HepG2 (cell line): ENCODE data around the gene KIF3C. TPM values are rescaled to one million over a fixed set of nuclear protein-coding genes. Genes with fewer than 3 reads are reported as not detected.
"Not testable (repeated sequence)": the region's sequence is repeated elsewhere in the genome, so short reads cannot be mapped to it uniquely, and the experiment has no call there.

Source experiments
- CBX2 ChIP-seq, 2 experiments: fragments of 200-600 bp in 1 of 2; sonication (generic); formaldehyde crosslinking in 1 of 2; IDR thresholded peaks; 2 replicates each; pipeline versions ENCODE4 v1.7.0 to v1.8.1; 2018 to 2022; ENCODE audit warnings: low read depth in 2 of 2, low read length in 1 of 2, mild to moderate bottlenecking in 1 of 2, missing genetic modification reagents in 1 of 2
- FOXK1 ChIP-seq: sonication (generic); formaldehyde crosslinking; IDR thresholded peaks from 2 replicates; pipeline ENCODE4 v1.4.0; 2020; ENCODE audit warnings: low read depth, missing genetic modification reagents, borderline replicate concordance
- HOXA3 ChIP-seq: sonication (generic); formaldehyde crosslinking; IDR thresholded peaks from 2 replicates; pipeline ENCODE4 v1.5.0; 2020; ENCODE audit warnings: missing genetic modification reagents
- ZNF670 ChIP-seq: sonication (generic); formaldehyde crosslinking; IDR thresholded peaks from 2 replicates; pipeline ENCODE4 v1.8.0; 2022; ENCODE audit warnings: mild to moderate bottlenecking, missing genetic modification reagents, borderline replicate concordance
- polyA plus RNA-seq, 8 experiments: library from polyadenylated mRNA; depleted of rRNA in 3 of 8; stranded (reverse) in 7 of 8; unstranded in 1 of 8; fragments of >200 nt; fragmentation: Illumina TruSeq in 4 of 8; extraction: Trizol in 4 of 8; gene quantifications; 2 replicates each; pipeline versions ENCODE4 v1.2.1 to v1.2.3, GENCODE V29; 2011 to 2016; ENCODE audit warnings: low read depth in 4 of 8, missing spikeins in 1 of 8, mixed read lengths in 1 of 8; ENCODE audit not compliant: insufficient read depth in 1 of 8
- total RNA-seq, 5 experiments: library from RNA; depleted of rRNA; stranded (reverse); fragments of >200 nt; fragmentation: Illumina TruSeq; extraction: Trizol; gene quantifications; 2 replicates each; pipeline ENCODE4 v1.2.3, GENCODE V29; 2016; ENCODE audit warnings: low read depth in 1 of 5
- TF ChIP-seq, protein P1 (sequence below): sonication (generic); formaldehyde crosslinking; IDR thresholded peaks from 2 replicates; pipeline ENCODE4 v1.4.0; 2020; ENCODE audit warnings: missing genetic modification reagents, borderline replicate concordance
- TF ChIP-seq, protein P2 (sequence below): IDR thresholded peaks from 2 replicates; pipeline ENCODE4 v1.6.1; 2016; ENCODE audit warnings: mild to moderate bottlenecking
- TF ChIP-seq, protein P3 (sequence below): sonication (generic); formaldehyde crosslinking; IDR thresholded peaks from 2 replicates; pipeline ENCODE4 v1.8.0; 2022; ENCODE audit warnings: missing genetic modification reagents, mild to moderate bottlenecking, borderline replicate concordance
- TF ChIP-seq, protein P4 (sequence below): sonication (generic); formaldehyde crosslinking; IDR thresholded peaks from 2 replicates; pipeline ENCODE4 v1.5.0; 2020; ENCODE audit warnings: mild to moderate bottlenecking, missing genetic modification reagents

KIF3C gene
- total and polyA plus RNA-seq, 2 of the 13 experiments (the other 11 are each of a cell fraction or from before 2014, with no cell fraction given) = 3.6 to 4.9 TPM

DNA sequence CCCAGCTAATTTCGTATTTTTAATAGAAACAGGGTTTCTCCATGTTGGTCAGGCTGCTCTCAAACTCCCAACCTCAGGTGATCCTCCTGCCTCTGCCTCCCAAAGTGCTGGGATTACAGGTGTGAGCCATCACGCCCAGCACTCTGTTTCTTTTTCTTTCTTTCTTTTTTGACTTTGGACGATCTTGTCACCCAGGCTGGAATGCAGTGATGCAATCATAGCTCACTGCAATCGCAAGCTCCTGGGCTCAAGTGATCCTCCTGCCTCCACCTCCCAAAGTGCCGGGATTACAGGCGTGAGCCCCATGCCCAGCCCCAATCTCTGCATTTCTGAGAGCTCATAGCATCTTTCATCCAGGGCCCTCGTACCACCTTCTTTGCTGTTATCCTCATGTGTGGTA lies 17.1 kb upstream of the KIF3C start (continued):
- not testable (repeated sequence) for TF ChIP-seq CBX2 (IDR thresholded peaks at IDR 0.05; ENCODE audit: low read depth, low read length)
- 0 out of 2 replicates have a peak, but pooled peaks have one; percentile 68 for TF ChIP-seq CBX2 (CRISPR knock-in tag; IDR thresholded peaks at IDR 0.05; ENCODE audit: low read depth)
- peak; percentile 41; the same call in 1 of the 2 replicates for TF ChIP-seq HOXA3
- 0 out of 2 replicates have a peak, but pooled peaks have one; percentile 20 for TF ChIP-seq ZNF670 (CRISPR knock-in tag)
- TF ChIP-seq, protein P1, sequence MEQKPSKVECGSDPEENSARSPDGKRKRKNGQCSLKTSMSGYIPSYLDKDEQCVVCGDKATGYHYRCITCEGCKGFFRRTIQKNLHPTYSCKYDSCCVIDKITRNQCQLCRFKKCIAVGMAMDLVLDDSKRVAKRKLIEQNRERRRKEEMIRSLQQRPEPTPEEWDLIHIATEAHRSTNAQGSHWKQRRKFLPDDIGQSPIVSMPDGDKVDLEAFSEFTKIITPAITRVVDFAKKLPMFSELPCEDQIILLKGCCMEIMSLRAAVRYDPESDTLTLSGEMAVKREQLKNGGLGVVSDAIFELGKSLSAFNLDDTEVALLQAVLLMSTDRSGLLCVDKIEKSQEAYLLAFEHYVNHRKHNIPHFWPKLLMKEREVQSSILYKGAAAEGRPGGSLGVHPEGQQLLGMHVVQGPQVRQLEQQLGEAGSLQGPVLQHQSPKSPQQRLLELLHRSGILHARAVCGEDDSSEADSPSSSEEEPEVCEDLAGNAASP (CRISPR knock-in tag) = 0 out of 2 replicates have a peak, but pooled peaks have one; percentile 16
- TF ChIP-seq, protein P2, sequence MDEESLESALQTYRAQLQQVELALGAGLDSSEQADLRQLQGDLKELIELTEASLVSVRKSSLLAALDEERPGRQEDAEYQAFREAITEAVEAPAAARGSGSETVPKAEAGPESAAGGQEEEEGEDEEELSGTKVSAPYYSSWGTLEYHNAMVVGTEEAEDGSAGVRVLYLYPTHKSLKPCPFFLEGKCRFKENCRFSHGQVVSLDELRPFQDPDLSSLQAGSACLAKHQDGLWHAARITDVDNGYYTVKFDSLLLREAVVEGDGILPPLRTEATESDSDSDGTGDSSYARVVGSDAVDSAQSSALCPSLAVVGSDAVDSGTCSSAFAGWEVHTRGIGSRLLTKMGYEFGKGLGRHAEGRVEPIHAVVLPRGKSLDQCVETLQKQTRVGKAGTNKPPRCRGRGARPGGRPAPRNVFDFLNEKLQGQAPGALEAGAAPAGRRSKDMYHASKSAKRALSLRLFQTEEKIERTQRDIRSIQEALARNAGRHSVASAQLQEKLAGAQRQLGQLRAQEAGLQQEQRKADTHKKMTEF (CRISPR knock-in tag) = 0 out of 2 replicates have a peak, but pooled peaks have one; percentile 18
- TF ChIP-seq, protein P3, sequence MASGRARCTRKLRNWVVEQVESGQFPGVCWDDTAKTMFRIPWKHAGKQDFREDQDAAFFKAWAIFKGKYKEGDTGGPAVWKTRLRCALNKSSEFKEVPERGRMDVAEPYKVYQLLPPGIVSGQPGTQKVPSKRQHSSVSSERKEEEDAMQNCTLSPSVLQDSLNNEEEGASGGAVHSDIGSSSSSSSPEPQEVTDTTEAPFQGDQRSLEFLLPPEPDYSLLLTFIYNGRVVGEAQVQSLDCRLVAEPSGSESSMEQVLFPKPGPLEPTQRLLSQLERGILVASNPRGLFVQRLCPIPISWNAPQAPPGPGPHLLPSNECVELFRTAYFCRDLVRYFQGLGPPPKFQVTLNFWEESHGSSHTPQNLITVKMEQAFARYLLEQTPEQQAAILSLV (CRISPR knock-in tag) = 0 out of 2 replicates have a peak, but pooled peaks have one; percentile 44
- TF ChIP-seq FOXK1 = 0 out of 2 replicates have a peak, but pooled peaks have one; percentile 11
- TF ChIP-seq, protein P4, sequence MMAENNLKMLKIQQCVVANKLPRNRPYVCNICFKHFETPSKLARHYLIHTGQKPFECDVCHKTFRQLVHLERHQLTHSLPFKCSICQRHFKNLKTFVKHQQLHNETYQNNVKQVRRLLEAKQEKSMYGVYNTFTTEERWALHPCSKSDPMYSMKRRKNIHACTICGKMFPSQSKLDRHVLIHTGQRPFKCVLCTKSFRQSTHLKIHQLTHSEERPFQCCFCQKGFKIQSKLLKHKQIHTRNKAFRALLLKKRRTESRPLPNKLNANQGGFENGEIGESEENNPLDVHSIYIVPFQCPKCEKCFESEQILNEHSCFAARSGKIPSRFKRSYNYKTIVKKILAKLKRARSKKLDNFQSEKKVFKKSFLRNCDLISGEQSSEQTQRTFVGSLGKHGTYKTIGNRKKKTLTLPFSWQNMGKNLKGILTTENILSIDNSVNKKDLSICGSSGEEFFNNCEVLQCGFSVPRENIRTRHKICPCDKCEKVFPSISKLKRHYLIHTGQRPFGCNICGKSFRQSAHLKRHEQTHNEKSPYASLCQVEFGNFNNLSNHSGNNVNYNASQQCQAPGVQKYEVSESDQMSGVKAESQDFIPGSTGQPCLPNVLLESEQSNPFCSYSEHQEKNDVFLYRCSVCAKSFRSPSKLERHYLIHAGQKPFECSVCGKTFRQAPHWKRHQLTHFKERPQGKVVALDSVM (CRISPR knock-in tag) = peak; percentile 73
